ENCODE results near the gene SPC25.

- no peak for TF ChIP-seq STAT3 (IDR thresholded peaks at IDR 0.05; ENCODE audit: low read depth, low read length)
- TF ChIP-seq ZZZ3 (IDR thresholded peaks at IDR 0.05; ENCODE audit: control insufficient read depth, insufficient read length, low read depth), result no peak
- TF ChIP-seq JUNB (IDR thresholded peaks at IDR 0.05), result no peak
- TF ChIP-seq EP300 (IDR thresholded peaks at IDR 0.05; ENCODE audit: borderline replicate concordance in 1 of 2, control insufficient read depth in 1 of 2, low read depth in 2 of 2, low read length in 2 of 2), result no peak
- no peak for TF ChIP-seq MTA3 (IDR thresholded peaks at IDR 0.05; ENCODE audit: borderline replicate concordance, low read length)
- no peak for TF ChIP-seq MAX (IDR thresholded peaks at IDR 0.05; ENCODE audit: low read depth, low read length)
- TF ChIP-seq POLR2AphosphoS5 (IDR thresholded peaks at IDR 0.05; ENCODE audit: low read length), result no peak
- TF ChIP-seq ASH2L (IDR thresholded peaks at IDR 0.05; ENCODE audit: borderline replicate concordance, low read depth), result no peak
- TF ChIP-seq BCL11A (IDR thresholded peaks at IDR 0.05; ENCODE audit: low read depth, low read length), result no peak
- TF ChIP-seq CTCF (IDR thresholded peaks at IDR 0.05 in 2 of 3, conservative IDR thresholded peaks at IDR 0.05 in 1 of 3; ENCODE audit: control insufficient read depth in 2 of 3, extremely low read depth in 1 of 3, insufficient read depth in 1 of 3, low read depth in 3 of 3, low read length in 3 of 3), result no peak
- no peak for TF ChIP-seq REST (IDR thresholded peaks at IDR 0.05; ENCODE audit: low read depth, low read length)
- no peak for TF ChIP-seq JUND (IDR thresholded peaks at IDR 0.05; ENCODE audit: low read depth, low read length)
- no peak for TF ChIP-seq KAT2A (conservative IDR thresholded peaks at IDR 0.05; ENCODE audit: control insufficient read depth, low read depth, low read length)
- TF ChIP-seq HDAC6 (IDR thresholded peaks at IDR 0.05; ENCODE audit: unreplicated experiment), result no peak
Observed at GRCh38 chr2:168889635-168890005, 610 bp downstream of the SPC25 start.
